Measurements from ENCODE around the gene TERT.
"Not testable (repeated sequence)": the region's sequence is repeated elsewhere in the genome, so short reads cannot be mapped to it uniquely, and the experiment has no call there.

Gene TERT

GRCh38 chr5:1330146-1330846 is 35.4 kb upstream of the TERT start:
- no peak for DNase-seq (ENCODE audit: low read depth)
- no peak overlapping the region for H3K4me3 ChIP-seq (ENCODE audit: low read depth, low read length)
- no peak for TF ChIP-seq CTCF (IDR thresholded peaks at IDR 0.05; ENCODE audit: low read depth, low read length, missing control alignments)

GRCh38 chr5:1329111-1329579 is 34.3 kb upstream of the TERT start:
- no peak for DNase-seq (ENCODE audit: low read depth)
- H3K4me3 ChIP-seq (ENCODE audit: low read depth, low read length) = no peak overlapping the region
- no peak for TF ChIP-seq CTCF (IDR thresholded peaks at IDR 0.05; ENCODE audit: low read depth, low read length, missing control alignments)

GRCh38 chr5:1328237-1329110 is 33.6 kb upstream of the TERT start:
- not testable (repeated sequence) for DNase-seq (ENCODE audit: low read depth); H3K4me3 ChIP-seq (ENCODE audit: low read depth, low read length)

GRCh38 chr5:1326901-1327756 is 32.3 kb upstream of the TERT start:
- not testable (repeated sequence) for DNase-seq (ENCODE audit: low read depth); H3K4me3 ChIP-seq (ENCODE audit: low read depth, low read length)

- H3K4me3 ChIP-seq (ENCODE audit: low read depth, low read length); DNase-seq (ENCODE audit: low read depth): not testable (repeated sequence)
Observed at GRCh38 chr5:1326532-1326875, 31.6 kb upstream of the TERT start.

- TF ChIP-seq CTCF (IDR thresholded peaks at IDR 0.05; ENCODE audit: low read depth, low read length, missing control alignments) = no peak
- DNase-seq (ENCODE audit: low read depth) = no peak
- no peak overlapping the region for H3K4me3 ChIP-seq (ENCODE audit: low read depth, low read length)
Observed at GRCh38 chr5:1325870-1326531, 31.1 kb upstream of the TERT start.

GRCh38 chr5:1325191-1325741 is 30.4 kb upstream of the TERT start:
- TF ChIP-seq CTCF (IDR thresholded peaks at IDR 0.05; ENCODE audit: low read depth, low read length, missing control alignments) = no peak
- H3K4me3 ChIP-seq (ENCODE audit: low read depth, low read length) = no peak overlapping the region
- DNase-seq (ENCODE audit: low read depth) = no peak

Measured in GM12864 (cell line).